Panc1 (cell line): ENCODE data around the gene ITGB2.

ENCODE experiments used
- SIN3A ChIP-seq: IDR thresholded peaks from 2 replicates; pipeline ENCODE4 v1.6.1; 2012; ENCODE audit warnings: low read depth, mild to moderate bottlenecking, low read length, moderate library complexity, borderline replicate concordance; ENCODE audit not compliant: insufficient read depth
- TCF7L2 ChIP-seq: IDR thresholded peaks from 2 replicates; pipeline ENCODE4 v1.6.1; 2011; ENCODE audit warnings: mild to moderate bottlenecking, low read depth, low read length, inconsistent platforms
- TF ChIP-seq, protein P1 (sequence below): fragments of 450-650 bp; IDR thresholded peaks from 2 replicates; pipeline ENCODE4 v1.5.1; 2017; ENCODE audit warnings: mild to moderate bottlenecking
- TF ChIP-seq, protein P2 (sequence below), 2 experiments: IDR thresholded peaks; 2 replicates each; pipeline ENCODE4 v1.6.1; 2011 to 2012; ENCODE audit warnings: low read depth in 2 of 2, control low read depth in 1 of 2, low read length in 1 of 2, mild to moderate bottlenecking in 1 of 2, moderate library complexity in 1 of 2; ENCODE audit not compliant: insufficient read depth in 1 of 2

DNA sequence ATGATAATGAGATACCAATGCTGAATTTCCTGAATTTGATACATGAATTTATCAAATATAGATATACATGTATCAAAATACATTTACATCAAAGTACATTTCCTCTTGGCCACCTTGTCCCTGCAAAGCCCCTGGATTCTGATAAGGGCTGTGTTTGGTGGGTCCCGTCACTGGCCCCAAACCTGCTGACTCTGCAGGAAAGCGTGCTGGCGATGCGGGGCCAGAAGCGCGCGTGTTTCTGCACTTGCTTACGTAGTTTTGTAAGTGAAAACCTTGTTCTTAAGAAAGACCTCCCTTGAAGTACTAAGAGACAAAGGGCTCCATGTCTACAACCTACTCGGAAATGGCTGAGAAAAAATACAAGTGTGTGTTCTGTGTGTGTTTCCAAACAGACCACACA lies 11.0 kb downstream of the ITGB2 start:
- TF ChIP-seq, protein P1, sequence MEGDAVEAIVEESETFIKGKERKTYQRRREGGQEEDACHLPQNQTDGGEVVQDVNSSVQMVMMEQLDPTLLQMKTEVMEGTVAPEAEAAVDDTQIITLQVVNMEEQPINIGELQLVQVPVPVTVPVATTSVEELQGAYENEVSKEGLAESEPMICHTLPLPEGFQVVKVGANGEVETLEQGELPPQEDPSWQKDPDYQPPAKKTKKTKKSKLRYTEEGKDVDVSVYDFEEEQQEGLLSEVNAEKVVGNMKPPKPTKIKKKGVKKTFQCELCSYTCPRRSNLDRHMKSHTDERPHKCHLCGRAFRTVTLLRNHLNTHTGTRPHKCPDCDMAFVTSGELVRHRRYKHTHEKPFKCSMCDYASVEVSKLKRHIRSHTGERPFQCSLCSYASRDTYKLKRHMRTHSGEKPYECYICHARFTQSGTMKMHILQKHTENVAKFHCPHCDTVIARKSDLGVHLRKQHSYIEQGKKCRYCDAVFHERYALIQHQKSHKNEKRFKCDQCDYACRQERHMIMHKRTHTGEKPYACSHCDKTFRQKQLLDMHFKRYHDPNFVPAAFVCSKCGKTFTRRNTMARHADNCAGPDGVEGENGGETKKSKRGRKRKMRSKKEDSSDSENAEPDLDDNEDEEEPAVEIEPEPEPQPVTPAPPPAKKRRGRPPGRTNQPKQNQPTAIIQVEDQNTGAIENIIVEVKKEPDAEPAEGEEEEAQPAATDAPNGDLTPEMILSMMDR: no peak
- TF ChIP-seq TCF7L2 (no peak), SIN3A (no peak)
- TF ChIP-seq, protein P2, sequence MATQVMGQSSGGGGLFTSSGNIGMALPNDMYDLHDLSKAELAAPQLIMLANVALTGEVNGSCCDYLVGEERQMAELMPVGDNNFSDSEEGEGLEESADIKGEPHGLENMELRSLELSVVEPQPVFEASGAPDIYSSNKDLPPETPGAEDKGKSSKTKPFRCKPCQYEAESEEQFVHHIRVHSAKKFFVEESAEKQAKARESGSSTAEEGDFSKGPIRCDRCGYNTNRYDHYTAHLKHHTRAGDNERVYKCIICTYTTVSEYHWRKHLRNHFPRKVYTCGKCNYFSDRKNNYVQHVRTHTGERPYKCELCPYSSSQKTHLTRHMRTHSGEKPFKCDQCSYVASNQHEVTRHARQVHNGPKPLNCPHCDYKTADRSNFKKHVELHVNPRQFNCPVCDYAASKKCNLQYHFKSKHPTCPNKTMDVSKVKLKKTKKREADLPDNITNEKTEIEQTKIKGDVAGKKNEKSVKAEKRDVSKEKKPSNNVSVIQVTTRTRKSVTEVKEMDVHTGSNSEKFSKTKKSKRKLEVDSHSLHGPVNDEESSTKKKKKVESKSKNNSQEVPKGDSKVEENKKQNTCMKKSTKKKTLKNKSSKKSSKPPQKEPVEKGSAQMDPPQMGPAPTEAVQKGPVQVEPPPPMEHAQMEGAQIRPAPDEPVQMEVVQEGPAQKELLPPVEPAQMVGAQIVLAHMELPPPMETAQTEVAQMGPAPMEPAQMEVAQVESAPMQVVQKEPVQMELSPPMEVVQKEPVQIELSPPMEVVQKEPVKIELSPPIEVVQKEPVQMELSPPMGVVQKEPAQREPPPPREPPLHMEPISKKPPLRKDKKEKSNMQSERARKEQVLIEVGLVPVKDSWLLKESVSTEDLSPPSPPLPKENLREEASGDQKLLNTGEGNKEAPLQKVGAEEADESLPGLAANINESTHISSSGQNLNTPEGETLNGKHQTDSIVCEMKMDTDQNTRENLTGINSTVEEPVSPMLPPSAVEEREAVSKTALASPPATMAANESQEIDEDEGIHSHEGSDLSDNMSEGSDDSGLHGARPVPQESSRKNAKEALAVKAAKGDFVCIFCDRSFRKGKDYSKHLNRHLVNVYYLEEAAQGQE (IDR thresholded peaks at IDR 0.05; ENCODE audit: insufficient read depth in 1 of 2, low read depth in 2 of 2, low read length in 1 of 2): no peak
